HG03520 (cell line): ENCODE data around the gene LRRC18.

Source experiments
- ATAC-seq: cut with Tn5 transposase; IDR thresholded peaks from one replicate; pipeline ENCODE4 v1.9.1; 2021; ENCODE audit warnings: mild to moderate bottlenecking, moderate library complexity; ENCODE audit not compliant: unreplicated experiment

LRRC18 gene

GRCh38 chr10:48939790-48940325 is at the start of gene LRRC18:
Gene LRRC18, minus strand, starts transcription at chr10:48939840. Its CDS starts 25,685 bp downstream, at chr10:48914155.
- no peak for ATAC-seq

- no peak for ATAC-seq
Observed at GRCh38 chr10:48985621-48986158, 46.0 kb upstream of the LRRC18 start.

- no peak for ATAC-seq
Observed at GRCh38 chr10:48983648-48984351, 44.2 kb upstream of the LRRC18 start.

- no peak for ATAC-seq
Observed at GRCh38 chr10:48982584-48982983, 42.9 kb upstream of the LRRC18 start.

GRCh38 chr10:48981310-48981907 is 41.8 kb upstream of the LRRC18 start:
- no peak for ATAC-seq

- no peak for ATAC-seq
Observed at GRCh38 chr10:48978318-48978717, 38.7 kb upstream of the LRRC18 start.

GRCh38 chr10:48976196-48976595 is 36.6 kb upstream of the LRRC18 start:
- no peak for ATAC-seq

- no peak for ATAC-seq
Observed at GRCh38 chr10:48974510-48975156, 35.0 kb upstream of the LRRC18 start.

GRCh38 chr10:48973065-48973464 is 33.4 kb upstream of the LRRC18 start:
- no peak for ATAC-seq

GRCh38 chr10:48970654-48971053 is 31.0 kb upstream of the LRRC18 start:
- no peak for ATAC-seq

- ATAC-seq = no peak
Observed at GRCh38 chr10:48970046-48970445, 30.4 kb upstream of the LRRC18 start.

GRCh38 chr10:48968036-48968435 is 28.4 kb upstream of the LRRC18 start:
- no peak for ATAC-seq

- no peak for ATAC-seq
Observed at GRCh38 chr10:48965460-48965859, 25.8 kb upstream of the LRRC18 start.

- ATAC-seq = no peak
Observed at GRCh38 chr10:48964038-48964437, 24.4 kb upstream of the LRRC18 start.

GRCh38 chr10:48958598-48959190 is 19.1 kb upstream of the LRRC18 start:
- ATAC-seq = no peak

GRCh38 chr10:48957361-48958151 is 17.9 kb upstream of the LRRC18 start:
- ATAC-seq = no peak

GRCh38 chr10:48951707-48952106 is 12.1 kb upstream of the LRRC18 start:
- no peak for ATAC-seq

GRCh38 chr10:48948470-48949037 is 8.9 kb upstream of the LRRC18 start:
- ATAC-seq = no peak

GRCh38 chr10:48947690-48948469 is 8.2 kb upstream of the LRRC18 start:
- no peak for ATAC-seq
